Measurements from ENCODE around the gene ZNF470. TPM values are rescaled to one million over a fixed set of nuclear protein-coding genes. Genes with fewer than 3 reads are reported as not detected.
A peak's percentile ranks its signal among the peaks of the same experiment; 100 is the strongest.

Gene ZNF470
- total and polyA plus RNA-seq, 2 of the 13 experiments (the other 11 are each of a cell fraction or from before 2014, with no cell fraction given) = not detected

GRCh38 chr19:56595548-56595899 lies 28.3 kb downstream of the ZNF470 start (continued):
- TF ChIP-seq, protein P1, sequence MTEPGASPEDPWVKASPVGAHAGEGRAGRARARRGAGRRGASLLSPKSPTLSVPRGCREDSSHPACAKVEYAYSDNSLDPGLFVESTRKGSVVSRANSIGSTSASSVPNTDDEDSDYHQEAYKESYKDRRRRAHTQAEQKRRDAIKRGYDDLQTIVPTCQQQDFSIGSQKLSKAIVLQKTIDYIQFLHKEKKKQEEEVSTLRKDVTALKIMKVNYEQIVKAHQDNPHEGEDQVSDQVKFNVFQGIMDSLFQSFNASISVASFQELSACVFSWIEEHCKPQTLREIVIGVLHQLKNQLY (CRISPR knock-in tag; IDR thresholded peaks at IDR 0.05) = no peak
- TF ChIP-seq JUNB (CRISPR knock-in tag; IDR thresholded peaks at IDR 0.05; ENCODE audit: borderline replicate concordance) = peak; percentile 59; the same call in 1 of the 2 replicates
- 0 out of 2 replicates have a peak, but pooled peaks have one; percentile 34 for TF ChIP-seq GLI4 (CRISPR knock-in tag; IDR thresholded peaks at IDR 0.05; ENCODE audit: borderline replicate concordance)
- TF ChIP-seq GABPA (IDR thresholded peaks at IDR 0.05; ENCODE audit: low read depth, low read length) = no peak
- TF ChIP-seq GABPA (CRISPR knock-in tag; IDR thresholded peaks at IDR 0.05; ENCODE audit: low read depth) = no peak
- no peak for TF ChIP-seq STAT5B (CRISPR knock-in tag; IDR thresholded peaks at IDR 0.05)
- no peak for TF ChIP-seq MZF1 (CRISPR knock-in tag; IDR thresholded peaks at IDR 0.05; ENCODE audit: borderline replicate concordance)
- 0 out of 2 replicates have a peak, but pooled peaks have one; percentile 2 for TF ChIP-seq UBTF (CRISPR knock-in tag; IDR thresholded peaks at IDR 0.05)
- no peak for TF ChIP-seq FOXM1 (CRISPR knock-in tag; IDR thresholded peaks at IDR 0.05)
- peak; percentile 37; the same call in 1 of the 2 replicates for TF ChIP-seq TIGD3 (CRISPR knock-in tag; IDR thresholded peaks at IDR 0.05; ENCODE audit: borderline replicate concordance)
